Activated CD8-positive, alpha-beta T cell treated with anti-CD3 and anti-CD28 coated beads for 36 hours (primary cell): ENCODE data around the gene CHST10. TPM values are rescaled to one million over a fixed set of nuclear protein-coding genes. Genes with fewer than 3 reads are reported as not detected.

Experiments
- ATAC-seq: fragments of 200-7000 bp; cut with Tn5 transposase; one replicate; pipeline ENCODE4 v1.10.0; 2021; ENCODE audit warnings: mild to moderate bottlenecking, moderate library complexity
- CTCF ChIA-PET: fragments of 350-600 bp; sonication (Branson Sonifier 250); formaldehyde crosslinking; loops from one replicate; lab custom pipeline; 2021; ENCODE audit warnings: antibody characterized with exemption; lab: Charles Lee
- POLR2A ChIA-PET: fragments of 350-600 bp; sonication (Branson Sonifier 250); formaldehyde crosslinking; loops from one replicate; lab custom pipeline; 2021; ENCODE audit warnings: antibody characterized with exemption; lab: Charles Lee
- DNase-seq: peaks from one replicate; pipeline ENCODE4 v3.0.0-alpha.2; 2020
- H3K27ac Mint-ChIP-seq: one replicate; pipeline ENCODE4 v1.8.0; 2021; ENCODE audit warnings: mild to moderate bottlenecking, mixed read lengths
- H3K27me3 Mint-ChIP-seq: one replicate; pipeline ENCODE4 v1.8.0; 2021; ENCODE audit warnings: mixed read lengths
- H3K36me3 Mint-ChIP-seq: one replicate; pipeline ENCODE4 v1.8.0; 2021; ENCODE audit warnings: low read depth, mixed read lengths
- H3K4me1 Mint-ChIP-seq: one replicate; pipeline ENCODE4 v1.8.0; 2021; ENCODE audit warnings: low read depth, mixed read lengths
- H3K4me3 Mint-ChIP-seq: one replicate; pipeline ENCODE4 v1.8.0; 2021; ENCODE audit warnings: mild to moderate bottlenecking, moderate library complexity, mixed read lengths
- H3K9me3 Mint-ChIP-seq: one replicate; pipeline ENCODE4 v1.8.0; 2021; ENCODE audit warnings: mixed read lengths
- CTCF ChIP-seq: fragments of 200-600 bp; IDR thresholded peaks from one replicate; pipeline ENCODE4 v1.8.0; 2022; ENCODE audit warnings: antibody characterized with exemption, mild to moderate bottlenecking
- intact Hi-C: fragments of 100-400 bp; cut with micrococcal nuclease; formaldehyde crosslinking; loops from one replicate; pipeline ENCODE4 v1.10.0; 2022
- total RNA-seq, 2 experiments: library from RNA; stranded (reverse); gene quantifications; one replicate each; pipeline ENCODE4 v1.2.3, GENCODE V29; 2021

Gene CHST10
- total RNA-seq, 2 experiments from 2014 or later: 9.5 to 10.5 TPM

- Mint-ChIP-seq H3K9me3 (peaks cover 3% of the 10 kb centered on the region), H3K36me3 (no peaks in the 10 kb centered on the region), H3K27ac (no peak overlapping the region), H3K4me1 (peaks cover 3% of the 10 kb centered on the region), H3K4me3 (no peak overlapping the region), H3K27me3 (peaks cover 5% of the 10 kb centered on the region)
- DNase-seq (no peak), ATAC-seq (no peak)
- no peak for TF ChIP-seq CTCF
- CTCF ChIA-PET: no interaction called here
- intact Hi-C loops: no loop called here
- POLR2A ChIA-PET: no interaction called here
These were observed 6.9 kb upstream of the CHST10 start for GRCh38 chr2:100424277-100424875.

- Mint-ChIP-seq H3K9me3 (peaks cover 1% of the 10 kb centered on the region), H3K27ac (no peak overlapping the region), H3K27me3 (peaks cover 2% of the 10 kb centered on the region), H3K4me3 (no peak overlapping the region), H3K36me3 (no peaks in the 10 kb centered on the region), H3K4me1 (peaks cover 3% of the 10 kb centered on the region)
- ATAC-seq (no peak), DNase-seq (no peak)
- TF ChIP-seq CTCF: no peak
- intact Hi-C loops: no loop called here
- POLR2A ChIA-PET: no interaction called here
- CTCF ChIA-PET: interaction anchor here (1.4 kb wide), 1 partner anchor 10 kb away, joined by 3 read pairs; no protein-coding TSS in a partner anchor
These were observed 6.2 kb upstream of the CHST10 start for GRCh38 chr2:100423631-100424030.

GRCh38 chr2:100422320-100423055 lies 5.0 kb upstream of the CHST10 start:
- intact Hi-C loops: no loop called here
- H3K4me3 Mint-ChIP-seq: no peak overlapping the region

GRCh38 chr2:100419915-100420314 lies 2.4 kb upstream of the CHST10 start:
- CTCF ChIA-PET: no interaction called here
- DNase-seq (no peak), ATAC-seq (no peak)
- POLR2A ChIA-PET: no interaction called here
- intact Hi-C loops: loop anchor here (5.0 to 10.0 kb wide), 2 partner anchors 65 to 142 kb away; partner anchors contain the start of gene PDCL3
- peaks cover 2% of the 10 kb centered on the region for H3K27me3 Mint-ChIP-seq
- peaks cover 1% of the 10 kb centered on the region for H3K9me3 Mint-ChIP-seq
- H3K36me3 Mint-ChIP-seq: no peaks in the 10 kb centered on the region
- TF ChIP-seq CTCF: no peak
- H3K4me1 Mint-ChIP-seq: peaks cover 24% of the 10 kb centered on the region
- H3K27ac Mint-ChIP-seq: no peak overlapping the region
- no peak overlapping the region for H3K4me3 Mint-ChIP-seq

More at GRCh38 chr2:100422320-100423055, 5.0 kb upstream of the CHST10 start:
- Mint-ChIP-seq H3K27me3 (peaks cover 2% of the 10 kb centered on the region), H3K4me1 (peaks cover 8% of the 10 kb centered on the region), H3K27ac (no peak overlapping the region), H3K9me3 (peaks cover 1% of the 10 kb centered on the region), H3K36me3 (no peaks in the 10 kb centered on the region)
- no peak for TF ChIP-seq CTCF
- CTCF ChIA-PET: interaction anchor here (1.0 to 1.4 kb wide), 4 partner anchors 11 to 160 kb away, joined by 3 to 4 read pairs (median 4); no protein-coding TSS in a partner anchor
- ATAC-seq (no peak), DNase-seq (no peak)
- POLR2A ChIA-PET: no interaction called here
